MM.1S (cell line): ENCODE results near the gene VSIR.

Experiments used
- DNase-seq: peaks from one replicate; pipeline ENCODE4 v3.0.0-alpha.2; 2015
- H2AFZ ChIP-seq: fragments of 300-600 bp; sonication (generic); 2 replicates; pipeline ENCODE4 v1.6.0; 2016; ENCODE audit warnings: antibody characterized with exemption, low read length
- H3F3A ChIP-seq: fragments of 300-600 bp; sonication (generic); 2 replicates; pipeline ENCODE4 v1.6.1; 2016; ENCODE audit warnings: mild to moderate bottlenecking, antibody characterized with exemption, low read length, moderate library complexity, mixed read lengths; ENCODE audit not compliant: insufficient read depth
- H3K27ac ChIP-seq: fragments of 300-600 bp; sonication (generic); 2 replicates; pipeline ENCODE4 v1.5.1; 2016; ENCODE audit warnings: mild to moderate bottlenecking, low read length
- H3K27me3 ChIP-seq: fragments of 300-600 bp; sonication (generic); replicated peaks from 2 replicates; pipeline ENCODE4 v1.6.0; 2016; ENCODE audit warnings: low read length; ENCODE audit not compliant: insufficient read depth
- H3K36me3 ChIP-seq: fragments of 300-600 bp; sonication (generic); replicated peaks from 2 replicates; pipeline ENCODE4 v1.6.1; 2016; ENCODE audit warnings: mild to moderate bottlenecking, low read length, mixed read lengths; ENCODE audit not compliant: insufficient read depth
- H3K4me1 ChIP-seq: fragments of 300-600 bp; sonication (generic); 2 replicates; pipeline ENCODE4 v1.6.1; 2016; ENCODE audit warnings: low read length, mixed read lengths
- H3K4me2 ChIP-seq: fragments of 300-600 bp; sonication (generic); 2 replicates; pipeline ENCODE4 v1.6.0; 2016; ENCODE audit warnings: low read depth, low read length
- H3K4me3 ChIP-seq: fragments of 300-600 bp; sonication (generic); 2 replicates; pipeline ENCODE4 v1.5.1; 2016; ENCODE audit warnings: low read length, mixed read lengths
- H3K79me2 ChIP-seq: fragments of 300-600 bp; sonication (generic); 2 replicates; pipeline ENCODE4 v1.6.1; 2016; ENCODE audit warnings: mixed run types, low read length, mixed read lengths
- H3K9ac ChIP-seq: fragments of 300-600 bp; sonication (generic); 2 replicates; pipeline ENCODE4 v1.6.1; 2016; ENCODE audit warnings: low read length, mixed read lengths
- H3K9me2 ChIP-seq: fragments of 300-600 bp; sonication (generic); replicated peaks from 2 replicates; pipeline ENCODE4 v1.6.1; 2016; ENCODE audit warnings: mild to moderate bottlenecking, low read length, mixed read lengths; ENCODE audit not compliant: insufficient read depth
- H3K9me3 ChIP-seq: fragments of 300-600 bp; sonication (generic); replicated peaks from 2 replicates; pipeline ENCODE4 v1.6.1; 2016; ENCODE audit warnings: mild to moderate bottlenecking, low read length, mixed read lengths; ENCODE audit not compliant: insufficient read depth
- H4K20me1 ChIP-seq: fragments of 300-600 bp; sonication (generic); 2 replicates; pipeline ENCODE4 v1.6.1; 2016; ENCODE audit warnings: mild to moderate bottlenecking, low read length, moderate library complexity, mixed read lengths; ENCODE audit not compliant: insufficient read depth
- CTCF ChIP-seq: fragments of 300-600 bp; sonication (generic); IDR thresholded peaks from 2 replicates; pipeline ENCODE4 v1.5.1; 2016; ENCODE audit warnings: antibody characterized with exemption, low read length, mixed read lengths
- EZH2 ChIP-seq: fragments of 300-600 bp; sonication (generic); optimal IDR thresholded peaks from 2 replicates; pipeline ENCODE3; 2017; ENCODE audit warnings: low read depth, mild to moderate bottlenecking, antibody characterized with exemption, low read length, mixed read lengths
- EZH2phosphoT487 ChIP-seq: fragments of 300-600 bp; sonication (generic); IDR thresholded peaks from 2 replicates; pipeline ENCODE4 v1.6.1; 2018; ENCODE audit warnings: antibody characterized with exemption, low read length

VSIR gene

GRCh38 chr10:71789871-71790270 is 16.6 kb upstream of the VSIR start:
- Histone ChIP-seq H3K79me2 (no peaks in the 10 kb centered on the region), H3K27me3 (peaks cover 59% of the 10 kb centered on the region), H3K4me3 (no peak overlapping the region), H3K4me1 (no peaks in the 10 kb centered on the region), H3K27ac (no peak overlapping the region), H3K4me2 (no peak overlapping the region), H3K9ac (no peak overlapping the region), H4K20me1 (no peaks in the 10 kb centered on the region), H3K9me3 (no peaks in the 10 kb centered on the region), H3K36me3 (no peaks in the 10 kb centered on the region), H3K9me2 (no peaks in the 10 kb centered on the region), H2AFZ (no peak overlapping the region), H3F3A (no peaks in the 10 kb centered on the region)
- TF ChIP-seq CTCF: no peak
- TF ChIP-seq EZH2phosphoT487: no peak
- TF ChIP-seq EZH2: no peak
- DNase-seq: no peak

GRCh38 chr10:71788954-71789353 is 15.6 kb upstream of the VSIR start:
- H3K4me1 ChIP-seq: no peaks in the 10 kb centered on the region
- no peak overlapping the region for H3K4me3 ChIP-seq
- no peak overlapping the region for H3K4me2 ChIP-seq
- no peaks in the 10 kb centered on the region for H3F3A ChIP-seq
- peaks cover 61% of the 10 kb centered on the region for H3K27me3 ChIP-seq
- no peak overlapping the region for H3K27ac ChIP-seq
- no peaks in the 10 kb centered on the region for H3K79me2 ChIP-seq
- no peak overlapping the region for H2AFZ ChIP-seq
- H3K9ac ChIP-seq: no peak overlapping the region
- H3K9me2 ChIP-seq: no peaks in the 10 kb centered on the region
- no peaks in the 10 kb centered on the region for H3K9me3 ChIP-seq
- no peak for TF ChIP-seq CTCF
- TF ChIP-seq EZH2: no peak
- TF ChIP-seq EZH2phosphoT487: no peak
- no peaks in the 10 kb centered on the region for H3K36me3 ChIP-seq
- no peaks in the 10 kb centered on the region for H4K20me1 ChIP-seq
- DNase-seq: no peak

GRCh38 chr10:71784679-71785272 is 11.5 kb upstream of the VSIR start:
- Histone ChIP-seq H3K9me3 (no peaks in the 10 kb centered on the region), H3K4me1 (no peaks in the 10 kb centered on the region), H3K27ac (no peak overlapping the region), H3K79me2 (no peaks in the 10 kb centered on the region), H3K9ac (no peak overlapping the region), H3F3A (no peaks in the 10 kb centered on the region), H3K9me2 (no peaks in the 10 kb centered on the region), H2AFZ (no peak overlapping the region), H3K36me3 (no peaks in the 10 kb centered on the region), H3K4me2 (no peak overlapping the region), H3K27me3 (peaks cover 79% of the 10 kb centered on the region), H4K20me1 (no peaks in the 10 kb centered on the region), H3K4me3 (no peak overlapping the region)
- no peak for DNase-seq
- TF ChIP-seq EZH2 (no peak), EZH2phosphoT487 (no peak), CTCF (no peak)
